Endometrial microvascular endothelial cells (primary cell): ENCODE results near the gene GORASP1. TPM values are rescaled to one million over a fixed set of nuclear protein-coding genes. Genes with fewer than 3 reads are reported as not detected.
"Not testable (repeated sequence)": the region's sequence is repeated elsewhere in the genome, so short reads cannot be mapped to it uniquely, and the experiment has no call there.

Experiments
- in situ Hi-C: cut with HindIII; loops from 2 replicates; pipeline ENCODE4 v1.10.0; 2017; ENCODE audit warnings: low sequenced_read_pairs, low pct_unique_long_range_greater_than_20kb; ENCODE audit errors: inconsistent ontology term
- total RNA-seq: library from RNA; depleted of rRNA; stranded (reverse); fragments of >200 nt; gene quantifications from one replicate; pipeline ENCODE4 v1.2.3, GENCODE V29; 2015; ENCODE audit errors: inconsistent ontology term

The GORASP1 gene
- total RNA-seq, 1 donor from 2014 or later: 72.3 TPM

DNA sequence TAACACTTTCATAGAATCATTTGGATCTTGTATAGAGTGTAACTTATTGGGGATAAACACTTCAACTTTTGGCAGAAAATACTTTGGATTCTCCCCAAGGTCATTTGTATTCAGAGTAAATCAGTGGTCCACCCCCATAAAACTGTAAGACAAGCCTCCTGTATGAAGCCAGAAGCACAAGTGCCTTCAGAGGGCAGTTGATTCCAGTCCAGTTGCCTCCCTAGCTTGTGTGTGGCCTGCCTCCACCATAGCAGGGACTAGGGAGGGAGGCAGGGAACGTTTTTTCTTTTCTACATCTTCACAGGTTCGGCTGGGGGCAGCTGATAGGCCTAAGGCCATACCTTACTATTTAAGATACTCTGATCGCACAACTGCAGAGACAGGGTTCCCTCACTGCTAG, 11.6 kb downstream of the GORASP1 start:
- in situ Hi-C loops: no loop called here

DNA sequence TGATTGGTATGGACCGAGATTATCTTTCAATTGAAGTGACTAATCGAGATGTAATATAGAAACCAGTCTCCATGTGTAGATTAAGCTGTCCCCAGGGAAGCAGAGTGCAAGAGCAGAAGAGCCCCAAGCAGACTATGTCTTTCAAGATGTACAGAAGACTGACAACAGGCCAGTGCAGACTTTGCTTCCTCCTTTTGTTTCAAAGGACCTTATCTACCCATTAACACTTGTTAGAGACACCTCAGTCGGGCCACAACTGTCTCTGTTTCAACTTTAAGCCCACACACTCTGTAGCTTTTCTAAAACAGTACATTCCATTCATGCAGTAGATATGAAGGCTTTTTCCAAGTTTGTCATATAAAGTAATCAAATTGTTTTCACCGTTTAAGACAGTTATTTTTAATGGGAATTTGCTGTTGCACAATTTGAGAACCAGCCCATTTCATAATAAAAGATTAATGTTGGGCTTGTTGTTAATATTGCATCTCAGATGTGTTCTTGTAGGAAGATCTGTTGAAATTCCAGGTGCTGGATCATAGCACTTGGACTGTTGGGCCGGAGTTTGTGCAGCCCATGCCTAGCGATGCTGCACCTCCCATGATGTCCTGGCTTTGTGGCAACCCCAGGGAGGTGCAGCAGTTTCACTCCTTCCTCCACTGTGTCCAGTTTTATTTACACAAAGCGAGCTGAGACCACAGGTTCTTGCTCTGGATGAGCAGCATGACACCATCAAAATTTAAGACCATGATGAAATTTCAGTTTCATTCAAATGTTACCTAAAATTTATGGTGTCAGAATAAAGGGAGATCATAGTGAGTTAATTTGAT, 12.4 kb downstream of the GORASP1 start:
- in situ Hi-C loops: no loop called here

DNA sequence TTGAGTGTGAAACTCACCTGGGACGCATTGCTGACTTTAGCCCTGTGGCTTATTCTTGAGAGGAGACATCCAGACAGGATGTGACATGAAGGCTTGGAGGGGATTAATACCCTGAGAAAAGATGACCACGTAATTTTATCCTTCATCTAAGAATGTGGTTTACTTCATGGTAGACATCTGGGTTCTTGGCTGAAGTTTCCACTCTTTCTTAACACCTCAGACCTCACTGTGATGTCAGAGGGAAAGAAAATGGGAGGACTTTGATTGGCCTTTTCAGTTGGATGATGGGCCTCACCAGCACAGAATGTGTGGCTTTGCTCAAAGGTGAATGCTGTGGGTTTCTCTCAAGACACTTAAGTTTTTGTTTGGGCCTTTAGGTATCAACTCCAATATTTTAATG, 16.5 kb downstream of the GORASP1 start:
- in situ Hi-C loops: no loop called here

GRCh38 chr3:39088889-39089288, 18.5 kb downstream of the GORASP1 start:
- in situ Hi-C loops: no loop called here

DNA sequence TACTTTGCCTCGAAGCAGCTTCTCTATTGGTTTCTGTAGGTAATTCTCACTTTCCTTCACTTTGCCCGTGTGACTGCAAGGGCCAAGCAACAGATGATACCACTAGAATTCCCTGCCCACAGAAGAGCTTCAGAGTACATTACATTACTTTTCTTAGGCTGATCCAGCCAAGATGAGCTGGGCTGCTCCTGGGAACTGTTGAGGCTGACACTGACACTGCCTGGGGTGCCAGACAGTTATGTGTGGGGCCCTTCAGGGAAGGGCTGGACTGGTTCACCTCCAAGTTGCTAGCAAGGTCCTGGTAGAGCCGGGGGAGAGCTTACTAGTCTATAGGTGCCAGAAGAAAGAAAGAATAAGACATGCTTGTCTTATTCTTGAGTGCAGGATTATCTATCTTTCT, 19.0 kb downstream of the GORASP1 start:
- in situ Hi-C loops: no loop called here

DNA sequence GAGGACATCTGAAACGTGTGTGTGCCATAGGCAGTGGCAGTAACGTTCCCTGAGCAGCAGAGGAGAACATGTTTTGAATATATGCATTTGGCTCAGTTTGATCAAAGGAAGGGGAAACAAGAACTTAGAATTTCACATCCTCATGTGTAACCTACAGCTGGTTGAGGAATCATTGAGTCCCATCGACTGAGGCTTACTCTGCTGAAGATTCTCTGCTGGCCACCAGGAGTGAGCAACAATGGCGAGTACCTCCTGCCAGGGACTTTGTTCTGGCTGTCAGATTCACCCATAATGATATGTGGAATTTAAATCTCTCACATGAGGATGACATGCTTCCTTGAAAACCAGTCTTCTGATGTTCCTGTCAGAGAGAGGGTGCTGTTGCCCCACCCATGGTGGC, 21.3 kb downstream of the GORASP1 start:
- in situ Hi-C loops: no loop called here

GRCh38 chr3:39082666-39083313, 24.6 kb downstream of the GORASP1 start:
- in situ Hi-C loops: no loop called here

DNA sequence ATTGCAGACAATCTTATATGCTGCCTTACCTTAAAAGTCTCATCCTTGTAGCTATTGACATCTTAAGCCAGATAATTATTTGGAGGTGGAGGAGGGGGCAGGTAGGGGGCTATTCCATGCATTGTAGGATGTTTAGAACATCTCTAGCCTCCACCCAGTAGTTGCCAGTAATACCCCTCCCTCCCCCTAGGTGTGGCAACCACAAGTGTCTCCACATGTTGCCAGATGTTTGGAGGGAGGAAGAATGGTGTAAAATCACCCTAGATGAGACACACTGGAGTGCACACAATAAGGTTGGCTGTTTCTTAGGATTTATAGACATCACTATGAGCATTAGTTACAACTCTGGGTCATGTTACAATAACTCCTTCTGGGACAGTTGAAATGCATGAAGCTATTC, 27.4 kb downstream of the GORASP1 start:
- in situ Hi-C loops: no loop called here

DNA sequence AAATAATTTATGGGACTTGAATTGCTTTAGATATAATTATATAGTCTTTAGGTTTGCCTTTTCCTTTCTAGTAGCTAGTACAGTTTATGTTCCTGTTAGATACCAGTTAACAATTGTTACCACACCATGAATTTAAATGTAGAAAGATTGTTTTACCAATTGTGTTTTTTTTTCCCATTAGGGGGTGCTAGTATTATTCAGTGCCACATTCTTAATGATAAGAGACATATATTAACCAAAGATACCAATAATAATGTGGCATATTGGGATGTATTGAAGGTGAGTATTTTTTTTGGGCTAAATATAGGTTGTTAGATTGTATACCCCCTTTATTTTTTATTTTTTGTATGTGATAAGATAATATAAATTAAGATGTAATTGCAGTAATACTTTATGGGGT, 27.9 kb downstream of the GORASP1 start:
- in situ Hi-C loops: no loop called here

- in situ Hi-C loops: no loop called here
Observed at GRCh38 chr3:39075910-39076309, 31.5 kb downstream of the GORASP1 start.

- in situ Hi-C loops: no loop called here
Observed at GRCh38 chr3:39068556-39068955, 38.9 kb downstream of the GORASP1 start.

DNA sequence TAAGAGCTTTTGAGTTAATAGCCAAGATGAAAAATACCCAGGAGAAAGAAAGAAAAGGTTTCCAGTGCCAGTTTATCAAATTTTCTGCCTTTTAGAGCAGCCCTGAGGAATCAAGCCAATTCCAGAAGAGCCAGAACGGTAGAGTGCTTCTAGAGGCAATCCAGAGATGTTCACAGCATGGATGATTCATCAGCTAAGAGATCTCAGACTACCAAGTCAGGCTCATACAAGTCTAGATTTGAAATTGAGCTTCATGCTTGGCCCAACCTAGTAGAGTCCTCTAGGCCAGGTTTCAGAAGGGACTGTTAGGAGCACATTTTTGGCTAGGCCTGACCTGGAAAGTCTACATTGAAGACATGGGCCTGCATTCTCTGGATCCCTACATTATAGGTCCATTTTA, 40.1 kb downstream of the GORASP1 start:
- in situ Hi-C loops: no loop called here

DNA sequence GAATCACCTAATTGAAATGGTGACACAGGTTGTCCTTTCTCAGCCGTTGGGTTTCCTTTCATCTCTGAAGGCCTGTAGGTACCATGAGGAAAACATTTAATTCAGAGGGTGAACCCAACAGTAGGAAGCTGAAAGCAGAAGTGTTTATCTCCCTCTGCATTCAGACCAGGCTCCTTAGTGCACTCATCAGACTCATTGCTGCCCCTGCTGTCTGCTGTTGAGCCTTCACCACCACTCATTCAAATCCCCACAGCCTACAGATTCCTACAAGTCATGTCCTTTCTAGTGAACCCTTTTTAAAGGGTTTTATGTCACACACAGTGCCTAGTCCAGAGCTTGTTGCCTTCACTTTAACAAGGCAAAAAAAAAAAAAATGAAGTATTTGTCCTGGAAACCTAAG, 42.2 kb downstream of the GORASP1 start:
- in situ Hi-C loops: no loop called here

- in situ Hi-C loops: no loop called here
Observed at GRCh38 chr3:39064646-39065045, 42.8 kb downstream of the GORASP1 start.

DNA sequence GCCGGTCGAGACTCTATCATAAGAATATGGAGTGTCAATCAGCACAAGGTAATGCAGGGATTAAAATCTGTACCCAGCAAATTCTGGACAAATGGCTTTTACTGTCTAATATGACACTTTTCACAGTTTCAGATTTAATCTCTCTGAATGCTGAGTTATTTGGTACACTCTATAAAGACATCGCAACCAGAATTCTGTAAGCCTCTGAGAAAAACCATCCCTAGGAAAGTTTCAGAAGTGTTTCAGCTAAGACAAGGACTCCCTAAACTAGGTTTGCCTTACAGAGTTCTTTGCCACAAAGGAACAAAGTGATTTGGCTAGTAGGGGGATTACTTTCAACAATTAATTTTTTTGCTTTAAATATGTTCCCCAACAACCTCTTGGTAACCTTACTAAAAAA, 44.3 kb downstream of the GORASP1 start:
- in situ Hi-C loops: no loop called here

DNA sequence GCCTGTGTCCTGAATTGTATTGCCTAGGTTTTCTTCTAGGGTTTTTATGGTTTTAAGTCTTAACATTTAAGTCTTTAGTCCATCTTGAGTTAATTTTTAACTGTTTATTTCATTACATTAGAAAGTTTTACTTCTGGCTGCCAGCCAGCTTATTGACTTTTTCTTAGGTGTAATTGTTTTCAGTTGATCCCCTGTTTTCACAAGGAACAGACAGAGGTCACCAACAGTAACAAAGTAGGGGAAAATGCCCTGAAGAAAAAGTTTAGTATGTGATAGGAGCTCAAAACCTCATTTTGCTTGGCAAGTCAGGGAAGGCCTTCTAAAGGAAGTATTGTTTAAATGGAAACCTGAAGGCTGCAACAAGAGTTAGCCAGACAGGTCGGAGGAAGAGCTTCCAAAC, 45.2 kb downstream of the GORASP1 start:
- in situ Hi-C loops: no loop called here

GRCh38 chr3:39061228-39061627, 46.2 kb downstream of the GORASP1 start:
- in situ Hi-C loops: not testable (repeated sequence)

DNA sequence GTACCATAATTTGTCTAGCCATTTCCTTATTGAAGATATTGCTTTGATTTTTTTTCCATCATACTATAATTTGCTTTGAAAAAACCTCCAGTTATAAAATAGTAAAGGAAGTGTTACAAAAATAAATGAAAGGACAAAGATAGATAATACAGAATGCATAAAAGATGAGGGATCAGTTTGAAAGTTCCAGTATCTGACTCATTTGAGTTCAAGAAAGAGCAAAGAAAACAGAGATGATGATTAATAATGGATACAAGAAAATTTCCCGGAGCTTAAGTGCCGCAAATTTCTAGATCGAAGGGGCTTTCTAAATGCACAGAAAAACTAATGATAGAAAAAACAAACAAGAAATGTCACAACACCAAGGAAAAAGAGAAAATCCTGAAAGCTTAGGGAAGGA, 51.3 kb downstream of the GORASP1 start:
- in situ Hi-C loops: no loop called here

DNA sequence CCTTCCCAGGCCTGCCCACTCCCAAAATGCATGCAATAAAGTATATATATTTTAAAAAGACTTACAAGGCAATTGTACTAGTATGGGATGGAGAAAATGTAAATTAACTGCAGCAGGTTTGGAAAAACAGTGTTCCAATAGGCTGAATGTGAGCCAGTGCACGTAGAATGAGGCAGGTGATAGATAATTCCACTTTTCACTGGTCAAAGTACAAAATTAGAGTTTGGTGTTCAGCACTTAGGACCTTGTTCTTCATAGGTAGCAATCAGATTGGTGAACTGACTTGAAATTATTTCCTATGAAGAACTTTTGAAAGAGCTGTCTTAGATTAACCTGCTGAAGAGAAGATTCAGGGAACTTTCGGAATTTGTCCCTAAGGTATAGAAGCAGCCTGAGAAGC, 53.7 kb downstream of the GORASP1 start:
- in situ Hi-C loops: no loop called here

GRCh38 chr3:39052583-39052982, 54.8 kb downstream of the GORASP1 start:
- in situ Hi-C loops: no loop called here
